SH-SY5Y (cell line): ENCODE data around the gene CUBN.

ENCODE experiments used
- GATA2 ChIP-seq: IDR thresholded peaks from 2 replicates; pipeline ENCODE4 v1.6.1; 2011; ENCODE audit warnings: mild to moderate bottlenecking, low read depth, low read length
- GATA3 ChIP-seq: IDR thresholded peaks from 2 replicates; pipeline ENCODE4 v1.6.1; 2011; ENCODE audit warnings: low read depth, mild to moderate bottlenecking, low read length, moderate library complexity

DNA sequence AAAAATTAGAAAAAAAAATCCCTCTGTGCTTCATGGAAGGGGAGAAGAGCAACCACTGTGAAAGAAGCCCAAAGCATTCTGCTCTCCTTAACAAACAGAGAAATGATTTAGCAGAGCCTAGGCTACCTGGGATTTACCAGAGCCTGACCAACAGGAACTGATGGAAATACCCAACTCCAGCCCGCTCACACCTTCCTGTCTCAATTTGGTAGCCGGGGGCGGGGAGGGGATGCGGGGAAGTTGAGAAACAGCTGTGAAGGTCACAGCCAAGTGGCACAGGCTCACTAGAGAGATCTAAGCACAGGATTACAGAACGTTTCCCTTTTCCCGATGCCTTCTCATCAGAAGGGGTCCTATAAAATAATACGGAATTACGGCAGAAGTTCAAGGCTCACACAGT, 330.0 kb downstream of the CUBN start:
- no peak for TF ChIP-seq GATA2
- no peak for TF ChIP-seq GATA3
